ENCODE results near the gene AFAP1. TPM values are rescaled to one million over a fixed set of nuclear protein-coding genes. Genes with fewer than 3 reads are reported as not detected.

Gene AFAP1
- total RNA-seq, 1 experiment from 2014 or later = 13.9 TPM

GRCh38 chr4:7822877-7823276, 116.8 kb downstream of the AFAP1 start:
- H3K4me3 ChIP-seq = no peak overlapping the region
- H3K9me3 ChIP-seq (replicated peaks) = no peaks in the 10 kb centered on the region
- peaks cover under 1% of the 10 kb centered on the region for H3K4me1 ChIP-seq
- H3K27me3 ChIP-seq = no peaks in the 10 kb centered on the region
- no peak for DNase-seq
- peaks cover 3% of the 10 kb centered on the region; the same call in 1 of the 2 replicates for H3K36me3 ChIP-seq
- no peak overlapping the region for H3K27ac ChIP-seq

GRCh38 chr4:7822137-7822505, 117.5 kb downstream of the AFAP1 start:
- H3K4me3 ChIP-seq = no peak overlapping the region
- H3K27ac ChIP-seq = no peak overlapping the region
- no peaks in the 10 kb centered on the region for H3K9me3 ChIP-seq (replicated peaks)
- H3K4me1 ChIP-seq = no peaks in the 10 kb centered on the region; the same call in 1 of the 2 replicates
- H3K27me3 ChIP-seq = no peaks in the 10 kb centered on the region
- no peak for DNase-seq
- peaks cover 4% of the 10 kb centered on the region; the same call in 1 of the 2 replicates for H3K36me3 ChIP-seq

GRCh38 chr4:7821245-7822136, 118.2 kb downstream of the AFAP1 start:
- no peak for DNase-seq
- Histone ChIP-seq H3K36me3 (peaks cover 4% of the 10 kb centered on the region; the same call in 1 of the 2 replicates), H3K9me3 (replicated peaks) (no peaks in the 10 kb centered on the region), H3K27ac (no peak overlapping the region), H3K4me3 (no peak overlapping the region), H3K4me1 (no peaks in the 10 kb centered on the region; the same call in 1 of the 2 replicates), H3K27me3 (no peaks in the 10 kb centered on the region)

- H3K27ac ChIP-seq = no peak overlapping the region
- no peaks in the 10 kb centered on the region for H3K27me3 ChIP-seq
- no peaks in the 10 kb centered on the region; the same call in 1 of the 2 replicates for H3K4me1 ChIP-seq
- H3K9me3 ChIP-seq (replicated peaks) = no peaks in the 10 kb centered on the region
- peaks cover 9% of the 10 kb centered on the region for H3K36me3 ChIP-seq
- DNase-seq = no peak
- H3K4me3 ChIP-seq = no peak overlapping the region
Observed at GRCh38 chr4:7820031-7820818, 119.4 kb downstream of the AFAP1 start.

GRCh38 chr4:7819446-7819845, 120.2 kb downstream of the AFAP1 start:
- no peak for DNase-seq
- Histone ChIP-seq H3K4me1 (no peaks in the 10 kb centered on the region; the same call in 1 of the 2 replicates), H3K4me3 (no peak overlapping the region), H3K27me3 (no peaks in the 10 kb centered on the region), H3K27ac (no peak overlapping the region), H3K9me3 (replicated peaks) (no peaks in the 10 kb centered on the region), H3K36me3 (peaks cover 9% of the 10 kb centered on the region)

- H3K27ac ChIP-seq = no peak overlapping the region
- H3K4me3 ChIP-seq = no peak overlapping the region
- peaks cover 11% of the 10 kb centered on the region for H3K36me3 ChIP-seq
- peak; percentile 23 to 47 for DNase-seq
- H3K27me3 ChIP-seq = no peaks in the 10 kb centered on the region
- H3K4me1 ChIP-seq = peaks cover 7% of the 10 kb centered on the region
- no peaks in the 10 kb centered on the region for H3K9me3 ChIP-seq (replicated peaks)
Observed at GRCh38 chr4:7818399-7818911, 121.2 kb downstream of the AFAP1 start.

- Histone ChIP-seq H3K9me3 (replicated peaks) (no peaks in the 10 kb centered on the region), H3K27ac (no peak overlapping the region), H3K36me3 (peaks cover 13% of the 10 kb centered on the region), H3K27me3 (no peaks in the 10 kb centered on the region), H3K4me3 (no peak overlapping the region), H3K4me1 (peaks cover 13% of the 10 kb centered on the region)
- no peak for DNase-seq
Observed at GRCh38 chr4:7817877-7818398, 121.7 kb downstream of the AFAP1 start.

- no peak overlapping the region for H3K27ac ChIP-seq
- H3K9me3 ChIP-seq (replicated peaks) = no peaks in the 10 kb centered on the region
- DNase-seq = no peak
- H3K27me3 ChIP-seq = no peaks in the 10 kb centered on the region
- no peak overlapping the region for H3K4me3 ChIP-seq
- H3K36me3 ChIP-seq = peaks cover 13% of the 10 kb centered on the region
- H3K4me1 ChIP-seq = peaks cover 21% of the 10 kb centered on the region
Observed at GRCh38 chr4:7816771-7817170, 122.9 kb downstream of the AFAP1 start.

GRCh38 chr4:7815981-7816380, 123.7 kb downstream of the AFAP1 start:
- Histone ChIP-seq H3K27ac (no peak overlapping the region), H3K9me3 (replicated peaks) (no peaks in the 10 kb centered on the region), H3K27me3 (no peaks in the 10 kb centered on the region), H3K36me3 (peaks cover 13% of the 10 kb centered on the region), H3K4me1 (peaks cover 27% of the 10 kb centered on the region), H3K4me3 (no peak overlapping the region)
- no peak for DNase-seq

GRCh38 chr4:7815562-7815961, 124.1 kb downstream of the AFAP1 start:
- no peak for DNase-seq
- Histone ChIP-seq H3K27me3 (no peaks in the 10 kb centered on the region), H3K27ac (no peak overlapping the region), H3K4me3 (no peak overlapping the region), H3K9me3 (replicated peaks) (no peaks in the 10 kb centered on the region), H3K36me3 (peaks cover 13% of the 10 kb centered on the region), H3K4me1 (peaks cover 32% of the 10 kb centered on the region)

- no peak for DNase-seq
- Histone ChIP-seq H3K4me1 (peaks cover 35% of the 10 kb centered on the region), H3K4me3 (no peak overlapping the region), H3K9me3 (replicated peaks) (no peaks in the 10 kb centered on the region), H3K27ac (no peak overlapping the region), H3K36me3 (peaks cover 13% of the 10 kb centered on the region), H3K27me3 (no peaks in the 10 kb centered on the region)
Observed at GRCh38 chr4:7814451-7814850, 125.2 kb downstream of the AFAP1 start.

- peaks cover 13% of the 10 kb centered on the region for H3K36me3 ChIP-seq
- H3K27me3 ChIP-seq = no peaks in the 10 kb centered on the region
- H3K9me3 ChIP-seq (replicated peaks) = no peaks in the 10 kb centered on the region
- DNase-seq = no peak
- H3K4me1 ChIP-seq = peaks cover 35% of the 10 kb centered on the region
- H3K27ac ChIP-seq = no peak overlapping the region
- no peak overlapping the region for H3K4me3 ChIP-seq
Observed at GRCh38 chr4:7813674-7814073, 126.0 kb downstream of the AFAP1 start.

- DNase-seq = no peak
- Histone ChIP-seq H3K27ac (peak overlapping the region; percentile 96), H3K36me3 (peaks cover 11% of the 10 kb centered on the region), H3K4me1 (peaks cover 37% of the 10 kb centered on the region), H3K4me3 (no peak overlapping the region), H3K9me3 (replicated peaks) (no peaks in the 10 kb centered on the region), H3K27me3 (no peaks in the 10 kb centered on the region)
Observed at GRCh38 chr4:7812921-7813320, 126.7 kb downstream of the AFAP1 start.

- H3K4me1 ChIP-seq = peaks cover 42% of the 10 kb centered on the region
Observed at GRCh38 chr4:7812231-7812857, 127.3 kb downstream of the AFAP1 start.

More at GRCh38 chr4:7812231-7812857, 127.3 kb downstream of the AFAP1 start:
- H3K27me3 ChIP-seq = no peaks in the 10 kb centered on the region
- no peaks in the 10 kb centered on the region for H3K9me3 ChIP-seq (replicated peaks)
- H3K4me3 ChIP-seq = peak overlapping the region; percentile 48
- no peak for DNase-seq
- H3K27ac ChIP-seq = peak overlapping the region; percentile 96
- peaks cover 9% of the 10 kb centered on the region; the same call in 1 of the 2 replicates for H3K36me3 ChIP-seq

Measured in SJCRH30 (cell line).